ENCODE measurements around the gene GIPC2.
"Not testable (repeated sequence)": the region's sequence is repeated elsewhere in the genome, so short reads cannot be mapped to it uniquely, and the experiment has no call there.

Gene GIPC2

GRCh38 chr1:78045926-78046778, at the start of gene GIPC2:
Gene GIPC2, plus strand, starts transcription at chr1:78045966. Its CDS starts 129 bp downstream, at chr1:78046095.
- DNase-seq (ENCODE audit: low read depth, low spot score), result no peak

- DNase-seq (ENCODE audit: low read depth, low spot score), result no peak
These were observed 49.0 kb upstream of the GIPC2 start for GRCh38 chr1:77996734-77997133.

- DNase-seq (ENCODE audit: low read depth, low spot score), result not testable (repeated sequence)
These were observed 45.2 kb upstream of the GIPC2 start for GRCh38 chr1:78000536-78000935.

GRCh38 chr1:78003070-78003746, 42.6 kb upstream of the GIPC2 start:
- no peak for DNase-seq (ENCODE audit: low read depth, low spot score)

GRCh38 chr1:78003882-78004718, 41.7 kb upstream of the GIPC2 start:
- DNase-seq (ENCODE audit: low read depth, low spot score), result peak; percentile 69

- peak; percentile 92 for DNase-seq (ENCODE audit: low read depth, low spot score)
These were observed 40.9 kb upstream of the GIPC2 start, which contains the start of gene DNAJB4 for GRCh38 chr1:78004719-78005447. Gene DNAJB4, plus strand, starts transcription at chr1:78004939. Its CDS starts 172 bp downstream, at chr1:78005111.

GRCh38 chr1:78005448-78005722, 40.4 kb upstream of the GIPC2 start:
- DNase-seq (ENCODE audit: low read depth, low spot score), result no peak

GRCh38 chr1:78005755-78006154, 40.0 kb upstream of the GIPC2 start:
- peak; percentile 36 for DNase-seq (ENCODE audit: low read depth, low spot score)

- DNase-seq (ENCODE audit: low read depth, low spot score), result no peak
These were observed 39.2 kb upstream of the GIPC2 start for GRCh38 chr1:78006521-78006920.

GRCh38 chr1:78007677-78008341, 38.0 kb upstream of the GIPC2 start:
- no peak for DNase-seq (ENCODE audit: low read depth, low spot score)

GRCh38 chr1:78009276-78009675, 36.5 kb upstream of the GIPC2 start:
- no peak for DNase-seq (ENCODE audit: low read depth, low spot score)

GRCh38 chr1:78009836-78010235, 35.9 kb upstream of the GIPC2 start:
- no peak for DNase-seq (ENCODE audit: low read depth, low spot score)

- DNase-seq (ENCODE audit: low read depth, low spot score), result no peak
These were observed 34.7 kb upstream of the GIPC2 start for GRCh38 chr1:78011050-78011449.

- DNase-seq (ENCODE audit: low read depth, low spot score), result no peak
These were observed 30.6 kb upstream of the GIPC2 start for GRCh38 chr1:78015148-78015547.

- no peak for DNase-seq (ENCODE audit: low read depth, low spot score)
These were observed 26.7 kb upstream of the GIPC2 start for GRCh38 chr1:78019024-78019423.

GRCh38 chr1:78021134-78021533, 24.6 kb upstream of the GIPC2 start:
- DNase-seq (ENCODE audit: low read depth, low spot score), result not testable (repeated sequence)

GRCh38 chr1:78029793-78030192, 16.0 kb upstream of the GIPC2 start:
- DNase-seq (ENCODE audit: low read depth, low spot score), result no peak

- no peak for DNase-seq (ENCODE audit: low read depth, low spot score)
These were observed 12.6 kb upstream of the GIPC2 start for GRCh38 chr1:78032996-78033796.

GRCh38 chr1:78033797-78034172, 12.0 kb upstream of the GIPC2 start:
- DNase-seq (ENCODE audit: low read depth, low spot score), result no peak

- DNase-seq (ENCODE audit: low read depth, low spot score), result no peak
These were observed 10.6 kb upstream of the GIPC2 start for GRCh38 chr1:78035121-78035520.

Measured in brain pericyte (primary cell).